Measurements from ENCODE around the gene AKAP3.

GRCh38 chr12:4586500-4586899, 62.4 kb downstream of the AKAP3 start:
- no peak for TF ChIP-seq CTCF (IDR thresholded peaks at IDR 0.05)
- no peak for TF ChIP-seq POLR2A (IDR thresholded peaks at IDR 0.05)
- no peak for TF ChIP-seq POLR2AphosphoS5 (IDR thresholded peaks at IDR 0.05)

All from prostate gland (tissue), 2 donors.